ENCODE measurements around the gene ITPR1. TPM values are rescaled to one million over a fixed set of nuclear protein-coding genes. Genes with fewer than 3 reads are reported as not detected.
"Not testable (repeated sequence)": the region's sequence is repeated elsewhere in the genome, so short reads cannot be mapped to it uniquely, and the experiment has no call there.

Gene ITPR1
- total RNA-seq, 2 experiments from 2014 or later: 48.6 to 55.6 TPM

GRCh38 chr3:4587061-4587837, 94.1 kb downstream of the ITPR1 start:
- Mint-ChIP-seq H3K4me1 (peaks cover 73% of the 10 kb centered on the region), H3K36me3 (ENCODE audit: low read depth) (no peaks in the 10 kb centered on the region), H3K27ac (peak overlapping the region; percentile 29), H3K27me3 (no peaks in the 10 kb centered on the region), H3K4me3 (no peak overlapping the region), H3K9me3 (ENCODE audit: low read depth) (peaks cover 2% of the 10 kb centered on the region)
- DNase-seq: peak; percentile 42
- peak; percentile 23 for ATAC-seq
- ChIA-PET POLR2A (interaction anchor here (0.6 kb wide), 1 partner anchor 122 kb away, joined by 3 read pairs; no protein-coding TSS in a partner anchor), CTCF (interaction anchor here (0.7 to 2.4 kb wide), 6 partner anchors 9 to 437 kb away, joined by 3 to 11 read pairs (median 4); no protein-coding TSS in a partner anchor)
- intact Hi-C loops (cut with DNase I, micrococcal nuclease): no loop called here

- Mint-ChIP-seq H3K4me1 (peaks cover 68% of the 10 kb centered on the region), H3K27me3 (no peaks in the 10 kb centered on the region), H3K4me3 (no peak overlapping the region), H3K27ac (no peak overlapping the region), H3K36me3 (ENCODE audit: low read depth) (no peaks in the 10 kb centered on the region), H3K9me3 (ENCODE audit: low read depth) (peaks cover 2% of the 10 kb centered on the region)
- ATAC-seq (peak; percentile 11), DNase-seq (no peak)
- intact Hi-C loops (cut with DNase I, micrococcal nuclease): no loop called here
- ChIA-PET POLR2A (interaction anchor here (0.6 kb wide), 1 partner anchor 123 kb away, joined by 3 read pairs; no protein-coding TSS in a partner anchor), CTCF (interaction anchor here (0.7 to 2.4 kb wide), 7 partner anchors 9 to 437 kb away, joined by 3 to 11 read pairs (median 4); no protein-coding TSS in a partner anchor)
Measured at GRCh38 chr3:4587838-4588105, 94.6 kb downstream of the ITPR1 start.

GRCh38 chr3:4588466-4588865, 95.3 kb downstream of the ITPR1 start:
- DNase-seq (no peak), ATAC-seq (peak; percentile 46)
- peak overlapping the region; percentile 1 for H3K27ac Mint-ChIP-seq
- H3K27me3 Mint-ChIP-seq: no peaks in the 10 kb centered on the region
- H3K36me3 Mint-ChIP-seq (ENCODE audit: low read depth): no peaks in the 10 kb centered on the region
- intact Hi-C loops (cut with DNase I, micrococcal nuclease): no loop called here
- no peak overlapping the region for H3K4me3 Mint-ChIP-seq
- H3K4me1 Mint-ChIP-seq: peaks cover 61% of the 10 kb centered on the region
- CTCF ChIA-PET: interaction anchor here (0.8 to 2.4 kb wide), 4 partner anchors 9 to 238 kb away, joined by 3 to 11 read pairs (median 4); no protein-coding TSS in a partner anchor
- POLR2A ChIA-PET: no interaction called here
- peaks cover 2% of the 10 kb centered on the region for H3K9me3 Mint-ChIP-seq (ENCODE audit: low read depth)

GRCh38 chr3:4589475-4590097, 96.4 kb downstream of the ITPR1 start:
- ATAC-seq: no peak
- DNase-seq: no peak
- Mint-ChIP-seq H3K27ac (peak overlapping the region; percentile 7), H3K4me3 (no peak overlapping the region), H3K4me1 (peaks cover 52% of the 10 kb centered on the region), H3K36me3 (ENCODE audit: low read depth) (no peaks in the 10 kb centered on the region), H3K9me3 (ENCODE audit: low read depth) (peaks cover 2% of the 10 kb centered on the region), H3K27me3 (no peaks in the 10 kb centered on the region)
- ChIA-PET CTCF (interaction anchor here (0.6 to 2.4 kb wide), 3 partner anchors 44 to 465 kb away, joined by 3 to 11 read pairs (median 4); no protein-coding TSS in a partner anchor), POLR2A (no interaction called here)
- intact Hi-C loops (cut with DNase I, micrococcal nuclease): no loop called here

GRCh38 chr3:4590849-4591248, 97.7 kb downstream of the ITPR1 start:
- H3K27me3 Mint-ChIP-seq; intact Hi-C loops (cut with DNase I, micrococcal nuclease); H3K27ac Mint-ChIP-seq; ATAC-seq; POLR2A ChIA-PET; H3K4me3 Mint-ChIP-seq; DNase-seq; H3K9me3 Mint-ChIP-seq (ENCODE audit: low read depth); H3K36me3 Mint-ChIP-seq (ENCODE audit: low read depth): not testable (repeated sequence)
- CTCF ChIA-PET: interaction anchor here (0.6 to 1.8 kb wide), 2 partner anchors 10 to 42 kb away, joined by 3 to 5 read pairs; no protein-coding TSS in a partner anchor
- peaks cover 47% of the 10 kb centered on the region for H3K4me1 Mint-ChIP-seq

- no peak for ATAC-seq
- Mint-ChIP-seq H3K9me3 (ENCODE audit: low read depth) (peaks cover 2% of the 10 kb centered on the region), H3K27me3 (no peaks in the 10 kb centered on the region), H3K4me1 (peaks cover 39% of the 10 kb centered on the region), H3K27ac (no peak overlapping the region), H3K36me3 (ENCODE audit: low read depth) (no peaks in the 10 kb centered on the region), H3K4me3 (no peak overlapping the region)
- intact Hi-C loops (cut with DNase I, micrococcal nuclease): no loop called here
- CTCF ChIA-PET: interaction anchor here (0.6 to 1.8 kb wide), 5 partner anchors 10 to 168 kb away, joined by 3 to 5 read pairs (median 3); partner anchors contain the start of gene ITPR1
- POLR2A ChIA-PET: no interaction called here
- no peak for DNase-seq
Measured at GRCh38 chr3:4591669-4592068, 98.5 kb downstream of the ITPR1 start.

GRCh38 chr3:4593014-4593413, 99.9 kb downstream of the ITPR1 start:
- intact Hi-C loops (cut with DNase I, micrococcal nuclease): no loop called here
- no peak overlapping the region for H3K27ac Mint-ChIP-seq
- no peaks in the 10 kb centered on the region for H3K36me3 Mint-ChIP-seq (ENCODE audit: low read depth)
- POLR2A ChIA-PET: no interaction called here
- CTCF ChIA-PET: interaction anchor here (1.0 to 1.7 kb wide), 2 partner anchors 41 to 100 kb away, joined by 3 to 5 read pairs; partner anchors contain the start of gene ITPR1
- H3K9me3 Mint-ChIP-seq (ENCODE audit: low read depth): peaks cover 2% of the 10 kb centered on the region
- H3K27me3 Mint-ChIP-seq: no peaks in the 10 kb centered on the region
- peaks cover 25% of the 10 kb centered on the region for H3K4me1 Mint-ChIP-seq
- no peak overlapping the region for H3K4me3 Mint-ChIP-seq
- DNase-seq (no peak), ATAC-seq (no peak)

- ATAC-seq (no peak), DNase-seq (no peak)
- Mint-ChIP-seq H3K36me3 (ENCODE audit: low read depth) (no peaks in the 10 kb centered on the region), H3K27me3 (no peaks in the 10 kb centered on the region), H3K9me3 (ENCODE audit: low read depth) (peaks cover 2% of the 10 kb centered on the region), H3K4me3 (no peak overlapping the region), H3K27ac (no peak overlapping the region), H3K4me1 (peaks cover 9% of the 10 kb centered on the region)
- intact Hi-C loops (cut with DNase I, micrococcal nuclease): no loop called here
- POLR2A ChIA-PET: no interaction called here
- CTCF ChIA-PET: interaction anchor here (0.8 kb wide), 1 partner anchor 10 kb away, joined by 3 read pairs; no protein-coding TSS in a partner anchor
Measured at GRCh38 chr3:4595710-4596113, 102.6 kb downstream of the ITPR1 start.

- ATAC-seq: no peak
- H3K36me3 Mint-ChIP-seq (ENCODE audit: low read depth): no peaks in the 10 kb centered on the region
Measured at GRCh38 chr3:4596612-4597011, 103.5 kb downstream of the ITPR1 start.

GRCh38 chr3:4597208-4597985, 104.2 kb downstream of the ITPR1 start:
- POLR2A ChIA-PET: interaction anchor here (0.6 kb wide), 1 partner anchor 130 kb away, joined by 5 read pairs; no protein-coding TSS in a partner anchor

More at GRCh38 chr3:4596612-4597011, 103.5 kb downstream of the ITPR1 start:
- Mint-ChIP-seq H3K4me3 (no peak overlapping the region), H3K27ac (no peak overlapping the region), H3K27me3 (no peaks in the 10 kb centered on the region), H3K4me1 (peaks cover 9% of the 10 kb centered on the region), H3K9me3 (ENCODE audit: low read depth) (no peaks in the 10 kb centered on the region)
- ChIA-PET CTCF (interaction anchor here (0.6 to 1.8 kb wide), 2 partner anchors 9 to 781 kb away, joined by 3 to 5 read pairs; no protein-coding TSS in a partner anchor), POLR2A (interaction anchor here (0.6 kb wide), 1 partner anchor 129 kb away, joined by 5 read pairs; no protein-coding TSS in a partner anchor)
- no peak for DNase-seq
- intact Hi-C loops (cut with DNase I, micrococcal nuclease): no loop called here

GRCh38 chr3:4598232-4598631, 105.1 kb downstream of the ITPR1 start:
- H3K27me3 Mint-ChIP-seq; H3K36me3 Mint-ChIP-seq (ENCODE audit: low read depth); POLR2A ChIA-PET; H3K9me3 Mint-ChIP-seq (ENCODE audit: low read depth); H3K4me3 Mint-ChIP-seq; DNase-seq; ATAC-seq; H3K27ac Mint-ChIP-seq; intact Hi-C loops (cut with DNase I, micrococcal nuclease): not testable (repeated sequence)
- CTCF ChIA-PET: interaction anchor here (1.8 kb wide), 1 partner anchor 10 kb away, joined by 5 read pairs; no protein-coding TSS in a partner anchor
- peaks cover 15% of the 10 kb centered on the region for H3K4me1 Mint-ChIP-seq

More at GRCh38 chr3:4597208-4597985, 104.2 kb downstream of the ITPR1 start:
- CTCF ChIA-PET: interaction anchor here (0.6 to 1.8 kb wide), 4 partner anchors 10 to 781 kb away, joined by 3 to 5 read pairs (median 4); partner anchors contain the start of gene ITPR1
- Mint-ChIP-seq H3K27me3 (no peaks in the 10 kb centered on the region), H3K4me1 (peaks cover 11% of the 10 kb centered on the region), H3K4me3 (no peak overlapping the region), H3K36me3 (ENCODE audit: low read depth) (no peaks in the 10 kb centered on the region), H3K9me3 (ENCODE audit: low read depth) (no peaks in the 10 kb centered on the region), H3K27ac (no peak overlapping the region)
- intact Hi-C loops (cut with DNase I, micrococcal nuclease): no loop called here
- ATAC-seq: no peak
- no peak for DNase-seq

Data from activated CD4-positive, alpha-beta T cell treated with anti-CD3 and anti-CD28 coated beads for 36 hours (primary cell).